Measurements from ENCODE around the gene CCNI2.
"Not testable (repeated sequence)": the region's sequence is repeated elsewhere in the genome, so short reads cannot be mapped to it uniquely, and the experiment has no call there.

CCNI2 gene

DNA sequence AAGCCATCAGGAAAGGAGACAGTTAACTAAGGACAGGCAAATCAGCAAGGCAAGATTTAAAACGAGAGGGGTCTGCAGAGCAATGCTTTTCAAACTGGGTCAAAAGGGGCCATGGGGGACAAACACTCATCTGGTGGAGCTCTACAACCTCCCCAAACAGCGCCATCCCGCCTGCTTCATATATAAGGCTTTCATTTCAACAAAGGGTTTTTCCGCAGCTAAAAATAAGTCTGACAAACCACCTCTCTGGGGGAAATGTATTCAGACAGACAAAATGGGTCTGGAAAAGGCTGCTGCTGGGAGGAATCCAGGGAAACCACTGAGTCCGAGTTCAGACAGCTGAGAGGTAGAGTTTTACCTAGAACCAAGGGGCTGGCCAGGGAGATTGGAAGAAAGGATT, 38.1 kb downstream of the CCNI2 start:
- DNase-seq: no peak

GRCh38 chr5:132785864-132786263, 38.6 kb downstream of the CCNI2 start:
- no peak for DNase-seq

- no peak for DNase-seq
Observed at GRCh38 chr5:132787076-132787475, 39.9 kb downstream of the CCNI2 start.

DNA sequence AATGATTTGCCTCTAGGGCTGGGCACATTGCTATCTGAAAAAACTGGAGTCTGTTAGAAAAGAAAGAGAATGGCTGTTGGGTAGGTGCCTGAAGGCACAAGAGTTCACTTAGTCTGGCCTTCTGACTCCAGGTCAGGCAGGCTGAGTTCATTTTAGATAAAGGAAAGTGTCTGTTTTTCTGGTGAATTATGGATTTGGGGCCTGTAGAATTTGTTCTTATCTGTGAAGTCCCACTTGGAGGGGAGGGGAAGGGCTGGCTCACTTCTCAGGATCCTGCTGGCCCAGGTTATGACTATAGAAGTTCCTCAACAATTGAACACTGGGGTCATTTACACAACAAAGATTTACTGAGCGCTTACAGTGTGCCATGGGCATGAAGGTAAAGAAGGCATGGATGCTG, 41.3 kb downstream of the CCNI2 start:
- DNase-seq: no peak

GRCh38 chr5:132788990-132789886, 42.0 kb downstream of the CCNI2 start:
- no peak for DNase-seq

DNA sequence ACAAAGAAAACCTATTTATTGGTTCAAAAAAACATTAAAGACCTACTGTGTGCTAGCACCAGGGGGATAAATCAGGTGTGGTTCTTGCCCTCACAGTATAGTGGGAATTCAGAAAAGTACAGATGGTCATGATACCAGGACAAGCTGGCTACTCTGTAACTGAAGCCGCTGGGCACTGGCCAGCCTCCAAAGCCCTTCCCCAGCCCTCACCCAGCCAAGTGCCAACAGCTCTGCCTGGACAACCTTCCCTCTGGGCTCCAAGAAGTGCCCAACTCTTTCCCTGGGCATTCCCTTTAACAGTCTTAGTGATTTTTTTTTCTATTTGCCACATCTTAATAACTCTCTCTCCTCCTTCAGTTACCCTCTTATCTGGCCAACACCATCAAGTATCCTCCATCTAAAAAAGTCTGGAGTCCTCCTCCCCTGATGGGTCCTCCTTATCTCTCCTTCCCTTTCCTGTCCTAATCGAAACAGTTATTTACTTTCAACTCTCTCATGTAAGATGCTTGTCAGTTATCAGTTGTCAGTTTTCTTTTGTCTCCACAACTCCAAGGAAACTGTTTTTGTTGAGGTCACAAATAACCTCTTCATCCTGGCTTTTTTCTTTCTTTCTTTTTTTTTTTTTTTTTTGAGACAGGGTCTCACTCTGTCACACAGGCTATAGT, 43.1 kb downstream of the CCNI2 start:
- DNase-seq: no peak

DNA sequence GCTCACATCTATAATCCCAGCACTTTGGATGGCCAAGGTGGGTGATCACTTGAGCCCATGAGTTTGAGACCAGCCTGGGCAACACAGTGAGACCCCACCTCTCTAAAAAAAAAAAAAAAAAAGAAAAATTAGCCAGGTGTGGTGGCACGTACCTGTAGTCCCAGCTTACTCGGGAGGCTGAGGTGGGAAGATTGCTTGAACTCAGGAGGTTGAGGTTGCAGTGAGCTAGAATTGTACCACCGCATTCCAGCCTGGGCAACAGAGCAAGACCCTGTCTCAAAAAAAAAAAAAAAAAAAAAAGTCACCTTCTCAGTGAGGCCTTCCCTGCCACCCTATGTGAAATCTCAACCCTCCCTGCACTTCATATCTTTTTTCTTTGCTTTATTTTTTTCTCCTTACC, 43.8 kb downstream of the CCNI2 start:
- DNase-seq: no peak

DNA sequence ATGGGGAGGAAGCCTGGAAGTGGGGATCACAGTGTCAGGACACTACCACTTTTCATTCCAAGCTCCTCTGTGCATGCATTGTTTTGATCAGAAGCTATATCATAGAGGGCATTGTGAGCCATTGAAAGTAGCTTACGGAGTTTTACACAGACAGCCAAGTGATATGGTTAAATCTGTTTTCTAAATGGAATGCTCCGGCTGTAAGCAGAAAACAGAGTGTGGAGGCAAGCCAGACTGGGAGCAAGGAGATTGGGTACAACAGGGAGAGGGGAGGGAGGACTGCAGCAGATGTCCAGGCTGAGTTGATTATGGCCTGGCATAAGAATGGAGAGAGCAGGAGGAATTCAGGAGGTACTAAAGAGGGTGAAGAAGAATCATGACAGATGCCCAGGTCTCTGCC, 50.4 kb downstream of the CCNI2 start:
- no peak for DNase-seq

- no peak for DNase-seq
Observed at GRCh38 chr5:132799392-132799791, 52.2 kb downstream of the CCNI2 start.

DNA sequence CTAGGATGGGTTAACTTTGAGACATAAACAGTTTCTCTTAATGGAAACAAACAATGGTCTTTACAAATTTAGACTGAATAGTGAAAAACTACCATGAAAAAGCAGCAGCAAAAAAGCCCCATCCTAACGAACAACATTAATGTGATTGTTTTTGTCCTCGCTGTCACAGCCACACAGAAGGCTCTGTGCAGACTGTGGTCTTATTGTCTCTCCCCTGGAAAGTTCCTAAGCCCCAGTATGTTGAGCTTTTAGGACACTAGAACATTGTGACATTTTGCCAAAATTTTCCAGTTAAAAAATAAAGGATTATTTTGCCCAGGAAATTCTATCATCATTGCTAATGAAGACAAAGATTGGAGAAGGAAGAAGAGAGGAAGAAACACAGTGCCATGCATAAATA, 53.3 kb downstream of the CCNI2 start:
- DNase-seq: no peak

DNA sequence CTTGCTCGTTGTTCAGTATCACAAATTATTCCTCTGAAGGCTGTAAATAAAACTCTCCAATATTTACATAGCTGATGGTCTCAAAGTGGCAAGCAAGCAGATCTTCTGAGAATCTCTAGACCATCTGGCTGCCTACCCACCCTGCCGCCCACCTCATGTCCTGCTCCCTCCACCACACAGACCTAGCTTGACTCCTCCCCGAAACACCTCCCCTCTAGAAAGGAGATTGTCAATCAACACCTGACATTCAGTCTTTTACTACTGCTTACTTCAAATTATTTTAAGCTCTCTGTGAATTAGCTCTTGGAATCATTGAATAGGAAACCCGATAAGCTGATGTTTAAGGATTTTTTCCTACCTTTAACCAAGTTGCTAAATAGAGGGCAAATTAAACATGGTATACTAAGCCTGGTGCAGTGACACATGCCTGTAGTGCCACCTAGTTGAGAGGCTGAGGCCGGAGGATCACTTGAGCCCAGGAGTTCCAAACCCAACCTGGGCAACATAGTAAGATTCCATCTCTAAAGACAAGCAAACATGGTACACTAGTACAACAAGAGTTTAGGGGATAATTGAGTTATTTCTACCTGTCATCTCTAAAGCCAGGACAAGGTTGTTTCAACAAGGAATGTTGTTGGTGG, 54.9 kb downstream of the CCNI2 start:
- no peak for DNase-seq

GRCh38 chr5:132802685-132803066, 55.5 kb downstream of the CCNI2 start:
- not testable (repeated sequence) for DNase-seq
